HG02970 (cell line): ENCODE results near the gene AKAP13.

ENCODE experiments used
- ATAC-seq: cut with Tn5 transposase; IDR thresholded peaks from one replicate; pipeline ENCODE4 v1.9.1; 2021; ENCODE audit warnings: mild to moderate bottlenecking, moderate library complexity, moderate number of reproducible peaks; ENCODE audit not compliant: unreplicated experiment, low FRiP score

Gene AKAP13

DNA sequence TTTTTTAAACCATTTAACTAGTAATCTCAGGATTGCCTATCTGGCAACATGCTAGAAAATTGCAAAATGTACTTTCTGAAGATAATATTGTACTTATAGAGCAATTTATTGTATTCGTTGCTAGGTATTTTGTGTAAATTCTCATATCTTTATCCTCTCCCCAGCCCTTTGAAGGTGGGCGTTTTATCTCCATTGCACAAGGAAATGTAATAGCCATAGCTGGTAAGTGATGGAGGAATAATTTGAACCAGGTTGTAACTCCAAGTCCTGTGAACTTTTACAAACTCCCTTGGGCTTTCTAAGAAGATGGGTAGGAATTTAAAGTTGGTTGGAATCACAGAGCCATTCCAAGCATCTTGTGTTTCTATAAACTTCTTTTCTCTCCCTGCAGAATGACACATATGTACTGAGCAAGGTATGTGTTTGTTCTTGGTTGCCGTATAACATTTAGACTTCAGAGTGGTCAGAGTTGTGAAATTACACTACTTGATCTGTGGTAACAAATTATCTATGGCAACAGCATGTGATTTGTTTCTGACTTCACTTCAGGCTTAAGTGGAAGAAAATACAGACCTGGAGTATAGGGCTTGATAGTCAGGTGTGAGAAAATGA, 170.9 kb downstream of the AKAP13 start:
- ATAC-seq: no peak

DNA sequence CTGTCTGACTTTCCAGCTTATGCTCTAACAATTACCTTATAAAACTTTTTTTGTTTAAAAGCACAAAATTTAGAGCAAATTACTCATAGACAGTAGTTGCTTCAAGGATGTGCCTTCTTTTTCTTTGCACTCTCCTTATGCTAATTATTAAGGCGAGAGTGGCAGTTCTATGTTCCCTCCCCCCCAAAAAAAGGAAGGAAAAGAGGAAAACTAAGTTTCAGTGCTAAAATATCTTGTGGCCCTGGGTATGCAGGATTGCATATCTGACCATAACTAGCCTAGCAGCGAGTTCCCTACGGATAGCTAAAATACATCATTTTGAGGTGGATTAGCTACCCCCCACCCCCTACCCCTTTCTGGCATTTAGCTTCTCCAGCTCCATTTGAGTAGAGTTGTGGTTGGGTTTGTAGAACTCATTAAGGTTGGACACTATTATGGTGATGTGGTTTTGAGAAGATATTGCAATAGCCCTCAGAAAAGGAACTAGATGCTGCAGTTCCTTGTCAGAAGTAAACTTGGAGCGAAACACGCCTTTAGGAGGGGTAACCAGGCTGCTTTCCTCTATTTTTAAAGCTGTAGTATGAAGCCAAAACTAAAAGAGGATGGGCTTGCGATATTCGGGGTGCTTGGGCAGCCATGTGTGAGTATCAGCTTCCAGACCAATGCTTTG, 174.6 kb downstream of the AKAP13 start:
- ATAC-seq: no peak

DNA sequence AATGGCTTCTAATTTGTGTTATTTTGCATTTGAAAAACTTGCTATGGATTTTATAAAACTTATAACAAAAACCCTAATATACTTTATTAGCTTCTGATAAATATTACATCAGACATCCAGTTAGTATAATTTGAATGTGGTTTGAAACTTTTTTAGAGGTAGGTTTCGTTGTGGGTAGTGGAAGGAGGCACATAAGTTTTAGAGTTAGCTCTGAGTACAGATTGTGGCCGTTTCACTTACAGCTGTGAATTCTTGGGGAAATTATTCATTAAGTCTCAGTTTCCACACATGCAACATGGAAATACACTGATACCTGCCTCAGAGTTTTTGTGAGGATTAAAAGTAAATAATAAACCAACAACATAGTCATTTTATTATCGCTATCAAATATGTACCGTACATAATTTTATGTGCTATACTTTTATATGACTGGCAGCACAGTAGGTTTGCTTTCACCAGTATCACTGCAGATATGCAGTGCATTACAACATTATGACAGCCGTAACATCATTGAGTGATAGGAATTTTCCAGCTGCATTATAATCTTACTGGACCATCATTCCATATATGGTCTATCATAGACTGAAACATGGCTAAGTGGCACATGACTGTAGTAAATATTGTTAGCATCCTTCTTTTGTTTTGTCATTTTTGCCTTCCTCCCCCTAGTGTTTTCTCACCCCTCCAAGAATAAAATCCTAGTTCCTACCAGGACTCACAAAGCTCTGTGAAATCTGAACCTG, 175.6 kb downstream of the AKAP13 start:
- ATAC-seq: no peak

DNA sequence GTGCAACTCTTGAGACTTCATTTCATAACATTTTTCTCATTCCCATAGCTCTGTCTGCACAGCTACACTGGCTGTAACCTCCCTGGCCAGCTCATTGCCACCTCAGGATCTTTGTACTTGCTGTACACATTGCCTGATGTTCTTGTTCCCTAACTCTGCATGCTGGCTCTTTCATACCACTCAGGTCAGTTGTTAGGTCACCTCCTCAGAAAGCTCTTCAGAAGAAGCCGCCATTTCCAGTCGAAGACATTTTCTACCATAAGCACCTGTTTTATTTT, 176.2 kb downstream of the AKAP13 start:
- ATAC-seq: no peak

DNA sequence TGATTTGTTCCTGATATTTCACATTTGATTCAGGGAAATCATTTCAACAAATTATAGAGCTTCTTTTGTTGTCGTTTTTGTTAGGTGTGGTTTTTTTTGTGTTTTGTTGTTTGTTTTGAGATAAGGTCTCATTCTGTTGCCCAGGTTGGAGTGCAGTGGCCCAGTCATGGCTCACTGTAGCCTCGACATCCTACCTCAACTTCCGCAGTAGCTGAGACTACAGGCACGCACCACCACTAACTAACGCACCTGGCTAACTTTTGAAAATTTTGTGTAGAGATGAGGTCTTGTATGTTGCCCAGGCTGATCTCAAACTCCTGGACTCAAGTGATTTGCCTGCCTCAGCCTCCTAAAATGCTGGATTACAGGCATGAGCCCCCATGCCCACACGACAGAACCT, 177.0 kb downstream of the AKAP13 start:
- no peak for ATAC-seq

DNA sequence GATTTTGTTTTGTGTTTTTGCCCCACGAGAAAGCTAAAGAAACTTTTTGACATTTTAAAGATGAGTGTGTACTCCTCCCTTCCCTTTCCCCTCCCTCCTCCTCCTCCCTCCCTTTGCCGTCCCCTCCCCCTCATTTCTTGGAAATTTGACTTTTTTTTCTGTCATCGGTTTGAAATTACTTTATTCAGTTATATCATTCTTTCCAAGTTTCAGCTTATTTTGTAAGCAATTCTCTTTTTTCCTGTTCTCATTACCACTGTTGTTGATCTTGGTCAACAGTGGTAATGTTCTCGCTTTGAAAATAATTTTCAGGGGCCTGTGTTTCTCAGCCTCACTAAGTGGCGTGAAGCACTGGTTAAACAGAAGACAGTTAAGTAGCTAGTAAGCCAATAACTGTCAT, 178.4 kb downstream of the AKAP13 start:
- ATAC-seq: no peak

DNA sequence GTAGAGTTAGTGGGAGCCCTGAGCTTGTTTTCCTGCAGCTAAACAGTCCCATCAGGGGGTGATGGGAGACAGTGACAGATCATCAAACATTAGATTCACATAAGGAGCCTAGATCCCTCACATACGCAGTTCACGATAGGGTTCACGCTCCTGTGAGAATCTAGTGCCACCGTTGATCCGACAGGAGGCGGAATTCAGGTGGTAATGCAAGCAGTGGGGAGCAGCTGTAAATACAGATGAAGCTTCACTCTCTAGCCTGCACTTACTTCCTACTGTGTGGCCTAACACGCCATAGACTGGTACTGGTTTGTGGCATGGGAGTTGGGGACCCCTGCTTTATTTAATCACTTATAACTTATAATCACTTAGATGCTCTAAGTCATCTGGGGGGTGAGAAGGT, 179.1 kb downstream of the AKAP13 start:
- no peak for ATAC-seq

DNA sequence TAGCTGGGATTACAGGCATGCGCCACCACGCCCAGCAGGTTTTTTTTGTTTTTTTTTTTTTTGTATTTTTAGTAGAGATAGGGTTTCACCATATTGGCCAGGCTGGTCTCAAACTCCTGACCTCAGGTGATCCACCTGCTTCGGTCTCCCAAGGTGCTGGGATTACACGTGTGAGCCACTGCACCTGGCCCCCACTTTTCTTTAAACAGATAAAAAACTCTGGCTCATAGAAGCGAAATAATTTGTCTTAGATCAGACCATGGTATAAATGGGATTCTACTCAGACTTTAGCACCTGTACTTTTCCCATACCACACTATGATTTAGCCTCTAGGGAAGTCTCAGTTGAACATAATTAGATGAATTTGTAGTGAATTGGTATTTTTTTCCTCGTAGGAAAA, 182.4 kb downstream of the AKAP13 start:
- no peak for ATAC-seq

DNA sequence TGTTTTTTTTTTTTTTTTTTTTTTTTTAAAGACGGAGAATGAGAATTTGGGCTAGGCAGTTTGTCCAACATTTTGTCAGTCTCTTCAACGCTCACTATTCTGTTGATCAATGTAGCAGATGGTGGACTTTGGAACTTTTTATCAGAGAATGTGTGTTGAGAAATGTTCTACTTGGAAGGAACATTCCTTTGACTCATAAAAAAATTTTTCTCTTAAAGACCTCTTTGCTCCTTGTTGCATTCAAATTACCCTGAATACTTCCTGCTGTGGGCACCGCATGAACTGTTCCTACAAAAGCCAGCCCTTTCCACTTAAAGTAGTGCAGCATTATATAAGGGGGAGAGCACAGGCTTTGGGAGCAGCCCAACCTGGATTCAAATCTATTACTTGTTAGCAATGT, 182.9 kb downstream of the AKAP13 start:
- ATAC-seq: no peak

DNA sequence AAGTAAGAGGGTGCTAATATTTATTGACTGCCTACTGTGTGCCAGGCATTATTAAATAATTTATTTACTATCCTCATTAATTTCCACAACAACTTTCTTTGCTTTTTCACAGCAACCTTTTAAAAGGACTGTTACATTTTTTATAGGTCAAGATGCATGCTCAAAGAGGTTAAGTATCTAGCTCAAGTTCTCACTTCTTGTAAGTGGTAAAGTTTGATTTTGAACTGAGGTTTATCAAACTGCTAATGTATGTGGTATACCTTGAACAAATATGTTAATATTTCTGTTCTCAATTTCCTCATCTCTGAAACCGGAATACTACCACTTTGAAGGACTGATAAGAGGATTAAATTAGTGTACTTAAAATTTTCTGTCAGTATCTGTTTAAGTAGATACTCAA, 183.3 kb downstream of the AKAP13 start:
- ATAC-seq: no peak

DNA sequence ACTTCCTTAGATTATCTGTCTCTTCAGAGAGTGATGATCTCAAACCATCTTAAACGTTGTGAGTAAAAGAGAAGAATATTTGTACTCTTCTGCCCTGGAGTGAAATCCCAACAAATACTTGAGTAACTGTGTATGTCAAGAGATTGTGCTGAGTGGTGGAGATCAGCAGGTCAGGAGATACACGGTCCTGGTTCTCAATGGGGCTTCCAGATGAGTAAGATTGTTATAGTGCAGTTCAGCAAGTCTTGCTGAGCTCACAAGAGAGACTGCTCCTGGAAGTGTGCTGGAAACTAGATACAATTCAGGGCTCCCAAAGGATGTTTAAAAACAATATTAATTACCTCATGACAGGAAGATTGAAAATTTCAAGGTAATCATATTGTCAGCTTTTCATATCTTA, 184.3 kb downstream of the AKAP13 start:
- no peak for ATAC-seq

DNA sequence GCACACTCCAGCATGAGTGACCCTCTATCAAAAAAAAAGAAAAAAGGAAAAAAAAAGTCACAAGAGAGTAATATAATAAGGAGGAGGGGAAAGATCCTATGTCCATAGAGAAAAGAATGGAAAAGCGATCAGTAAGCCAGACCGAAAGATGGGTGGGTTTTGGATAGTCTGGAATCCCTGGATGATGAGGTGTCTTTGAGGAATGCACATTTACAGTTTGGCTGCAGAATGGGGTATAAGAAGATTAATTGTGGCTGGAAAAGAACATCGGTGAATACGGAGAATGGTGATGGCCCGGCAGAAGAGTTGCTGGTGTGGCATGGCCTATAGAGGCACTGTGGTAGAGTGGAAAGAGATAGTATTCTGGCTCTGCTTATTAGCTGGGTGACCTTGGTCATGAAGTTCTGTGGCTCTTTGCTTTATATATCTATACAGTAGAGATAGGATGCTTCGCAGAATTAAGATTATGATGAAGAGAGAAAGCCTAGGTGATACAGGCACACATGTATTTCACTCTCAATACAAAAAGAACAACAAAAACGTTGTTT, 187.9 kb downstream of the AKAP13 start:
- ATAC-seq: no peak

DNA sequence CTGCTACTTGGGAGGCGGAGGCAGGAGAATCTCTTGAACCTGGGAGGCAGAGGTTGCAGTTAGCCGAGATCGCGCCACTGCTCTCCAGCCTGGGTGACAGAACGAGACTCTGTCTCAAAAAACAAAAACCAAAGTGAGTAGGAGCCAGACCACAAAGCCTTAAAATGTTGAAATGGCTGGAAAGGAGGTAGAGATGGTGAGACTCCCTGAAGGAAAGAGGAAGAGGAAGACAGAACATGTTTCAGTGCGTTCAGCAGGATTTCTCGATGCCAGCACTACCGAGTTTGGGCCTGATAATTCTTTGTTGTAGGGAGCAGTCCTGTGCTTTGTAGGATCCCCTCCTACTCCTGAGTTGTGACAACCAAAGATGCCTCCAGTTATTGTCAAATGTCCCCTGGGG, 189.9 kb downstream of the AKAP13 start:
- no peak for ATAC-seq

DNA sequence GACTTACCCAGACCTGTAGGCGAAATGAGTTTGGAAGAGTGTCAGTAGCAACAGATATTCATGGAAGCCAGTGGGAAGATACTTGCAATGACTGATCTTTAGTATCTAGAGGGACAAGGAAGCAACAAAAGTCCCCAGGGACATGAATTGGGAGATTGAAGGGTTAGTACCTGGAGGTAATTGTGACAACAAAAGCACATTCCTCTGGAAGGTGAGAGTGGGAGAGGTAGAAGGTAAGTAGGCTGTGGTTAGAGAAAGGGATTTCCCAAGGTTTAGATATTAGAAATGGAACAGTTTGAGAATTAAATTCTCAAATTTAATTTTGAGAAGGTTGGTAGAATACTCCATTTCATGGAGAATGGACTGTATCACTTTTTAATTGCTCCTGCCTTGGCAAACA, 191.4 kb downstream of the AKAP13 start:
- no peak for ATAC-seq

DNA sequence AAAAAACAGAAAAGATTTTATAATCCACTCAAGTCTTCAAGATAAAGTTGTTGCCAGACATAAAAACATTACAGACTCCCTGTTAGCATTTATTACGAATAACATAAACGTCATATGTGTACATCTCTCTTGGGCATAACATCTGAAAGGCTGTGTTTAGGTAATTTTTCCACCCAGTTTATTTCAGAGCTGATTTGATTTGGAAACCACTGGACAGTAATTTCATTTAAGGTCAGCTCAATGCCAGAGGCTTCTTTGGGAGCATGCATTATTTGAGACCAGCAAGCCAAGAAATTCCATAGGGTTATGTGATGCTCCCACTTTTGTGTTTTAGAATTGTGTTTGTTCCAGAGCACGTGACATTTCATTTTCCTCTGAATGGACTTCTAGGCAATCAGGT, 196.0 kb downstream of the AKAP13 start:
- ATAC-seq: no peak

DNA sequence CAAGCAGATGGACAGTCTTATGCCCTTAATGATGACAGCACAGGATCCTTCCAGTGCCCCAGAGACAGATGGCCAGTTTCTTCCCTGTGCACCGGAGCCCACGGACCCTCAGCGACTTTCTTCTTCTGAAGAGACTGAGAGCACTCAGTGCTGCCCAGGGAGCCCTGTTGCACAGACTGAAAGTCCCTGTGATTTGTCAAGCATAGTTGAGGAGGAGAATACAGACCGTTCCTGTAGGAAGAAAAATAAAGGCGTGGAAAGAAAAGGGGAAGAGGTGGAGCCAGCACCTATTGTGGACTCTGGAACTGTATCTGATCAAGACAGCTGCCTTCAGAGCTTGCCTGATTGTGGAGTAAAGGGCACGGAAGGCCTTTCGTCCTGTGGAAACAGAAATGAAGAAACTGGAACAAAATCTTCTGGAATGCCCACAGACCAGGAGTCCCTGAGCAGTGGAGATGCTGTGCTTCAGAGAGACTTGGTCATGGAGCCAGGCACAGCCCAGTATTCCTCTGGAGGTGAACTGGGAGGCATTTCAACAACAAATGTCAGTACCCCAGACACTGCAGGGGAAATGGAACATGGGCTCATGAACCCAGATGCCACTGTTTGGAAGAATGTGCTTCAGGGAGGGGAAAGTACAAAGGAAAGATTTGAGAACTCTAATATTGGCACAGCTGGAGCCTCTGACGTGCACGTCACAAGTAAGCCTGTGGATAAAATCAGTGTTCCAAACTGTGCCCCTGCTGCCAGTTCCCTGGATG, 198.7 kb downstream of the AKAP13 start:
- no peak for ATAC-seq

DNA sequence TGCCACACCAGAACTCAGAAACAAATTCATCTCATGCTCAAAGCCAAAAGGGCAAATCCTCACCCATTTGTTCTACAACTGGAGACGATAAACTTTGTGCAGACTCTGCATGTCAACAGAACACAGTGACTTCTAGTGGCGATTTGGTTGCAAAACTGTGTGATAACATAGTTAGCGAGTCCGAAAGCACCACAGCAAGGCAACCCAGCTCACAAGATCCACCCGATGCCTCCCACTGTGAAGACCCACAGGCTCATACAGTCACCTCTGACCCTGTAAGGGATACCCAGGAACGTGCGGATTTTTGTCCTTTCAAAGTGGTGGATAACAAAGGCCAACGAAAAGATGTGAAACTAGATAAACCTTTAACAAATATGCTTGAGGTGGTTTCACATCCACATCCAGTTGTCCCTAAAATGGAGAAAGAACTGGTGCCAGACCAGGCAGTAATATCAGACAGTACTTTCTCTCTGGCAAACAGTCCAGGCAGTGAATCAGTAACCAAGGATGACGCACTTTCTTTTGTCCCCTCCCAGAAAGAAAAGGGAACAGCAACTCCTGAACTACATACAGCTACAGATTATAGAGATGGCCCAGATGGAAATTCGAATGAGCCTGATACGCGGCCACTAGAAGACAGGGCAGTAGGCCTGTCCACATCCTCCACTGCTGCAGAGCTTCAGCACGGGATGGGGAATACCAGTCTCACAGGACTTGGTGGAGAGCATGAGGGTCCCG, 199.7 kb downstream of the AKAP13 start:
- ATAC-seq: no peak

DNA sequence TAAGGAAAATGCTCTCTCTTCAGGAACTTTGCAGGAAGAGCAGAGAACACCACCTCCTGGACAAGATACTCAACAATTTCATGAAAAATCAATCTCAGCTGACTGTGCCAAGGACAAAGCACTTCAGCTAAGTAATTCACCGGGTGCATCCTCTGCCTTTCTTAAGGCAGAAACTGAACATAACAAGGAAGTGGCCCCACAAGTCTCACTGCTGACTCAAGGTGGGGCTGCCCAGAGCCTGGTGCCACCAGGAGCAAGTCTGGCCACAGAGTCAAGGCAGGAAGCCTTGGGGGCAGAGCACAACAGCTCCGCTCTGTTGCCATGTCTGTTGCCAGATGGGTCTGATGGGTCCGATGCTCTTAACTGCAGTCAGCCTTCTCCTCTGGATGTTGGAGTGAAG, 200.5 kb downstream of the AKAP13 start:
- ATAC-seq: no peak

DNA sequence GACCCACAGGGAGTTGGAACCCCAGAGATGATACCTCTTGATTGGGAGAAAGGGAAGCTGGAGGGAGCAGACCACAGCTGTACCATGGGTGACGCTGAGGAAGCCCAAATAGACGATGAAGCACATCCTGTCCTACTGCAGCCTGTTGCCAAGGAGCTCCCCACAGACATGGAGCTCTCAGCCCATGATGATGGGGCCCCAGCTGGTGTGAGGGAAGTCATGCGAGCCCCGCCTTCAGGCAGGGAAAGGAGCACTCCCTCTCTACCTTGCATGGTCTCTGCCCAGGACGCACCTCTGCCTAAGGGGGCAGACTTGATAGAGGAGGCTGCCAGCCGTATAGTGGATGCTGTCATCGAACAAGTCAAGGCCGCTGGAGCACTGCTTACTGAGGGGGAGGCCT, 201.1 kb downstream of the AKAP13 start:
- ATAC-seq: no peak
